ENCODE results near the gene CWC27.

The CWC27 gene

GRCh38 chr5:64763948-64764503, 4.7 kb upstream of the CWC27 start:
- peaks cover 32% of the 10 kb centered on the region for H3K36me3 ChIP-seq (ENCODE audit: control insufficient read depth, low read depth, low read length)
- no peaks in the 10 kb centered on the region for H3K27me3 ChIP-seq (ENCODE audit: control insufficient read depth, insufficient read depth, low read length)
- no peak overlapping the region for H3K27ac ChIP-seq (ENCODE audit: low read length)
- no peaks in the 10 kb centered on the region for H3K9me3 ChIP-seq (ENCODE audit: control insufficient read depth, low read depth, low read length)
- H3K9ac ChIP-seq (ENCODE audit: low read length), result no peak overlapping the region
- no peak overlapping the region for H3K4me3 ChIP-seq (ENCODE audit: low read length)
- peaks cover 21% of the 10 kb centered on the region for H3K4me1 ChIP-seq (ENCODE audit: control insufficient read depth, low read depth, low read length)

GRCh38 chr5:64765804-64766504, 2.8 kb upstream of the CWC27 start:
- Histone ChIP-seq H3K4me3 (ENCODE audit: low read length) (no peak overlapping the region), H3K36me3 (ENCODE audit: control insufficient read depth, low read depth, low read length) (peaks cover 27% of the 10 kb centered on the region), H3K4me1 (ENCODE audit: control insufficient read depth, low read depth, low read length) (peaks cover 14% of the 10 kb centered on the region), H3K9ac (ENCODE audit: low read length) (no peak overlapping the region), H3K27ac (ENCODE audit: low read length) (no peak overlapping the region), H3K27me3 (ENCODE audit: control insufficient read depth, insufficient read depth, low read length) (no peaks in the 10 kb centered on the region), H3K9me3 (ENCODE audit: control insufficient read depth, low read depth, low read length) (no peaks in the 10 kb centered on the region)

- Histone ChIP-seq H3K36me3 (ENCODE audit: control insufficient read depth, low read depth, low read length) (peaks cover 22% of the 10 kb centered on the region), H3K27ac (ENCODE audit: low read length) (no peak overlapping the region), H3K4me1 (ENCODE audit: control insufficient read depth, low read depth, low read length) (peaks cover 9% of the 10 kb centered on the region), H3K27me3 (ENCODE audit: control insufficient read depth, insufficient read depth, low read length) (no peaks in the 10 kb centered on the region), H3K4me3 (ENCODE audit: low read length) (peak overlapping the region; percentile 94), H3K9ac (ENCODE audit: low read length) (peak overlapping the region; percentile 99), H3K9me3 (ENCODE audit: control insufficient read depth, low read depth, low read length) (no peaks in the 10 kb centered on the region)
These were observed 1.8 kb upstream of the CWC27 start for GRCh38 chr5:64766941-64767340.

GRCh38 chr5:64767959-64768357, 772 bp upstream of the CWC27 start:
- H3K4me3 ChIP-seq (ENCODE audit: low read length), result peak overlapping the region; percentile 94
- no peaks in the 10 kb centered on the region for H3K9me3 ChIP-seq (ENCODE audit: control insufficient read depth, low read depth, low read length)
- peaks cover 9% of the 10 kb centered on the region for H3K4me1 ChIP-seq (ENCODE audit: control insufficient read depth, low read depth, low read length)
- peak overlapping the region; percentile 99 for H3K9ac ChIP-seq (ENCODE audit: low read length)
- peaks cover 22% of the 10 kb centered on the region for H3K36me3 ChIP-seq (ENCODE audit: control insufficient read depth, low read depth, low read length)
- H3K27ac ChIP-seq (ENCODE audit: low read length), result peak overlapping the region; percentile 100
- H3K27me3 ChIP-seq (ENCODE audit: control insufficient read depth, insufficient read depth, low read length), result no peaks in the 10 kb centered on the region

- peaks cover 9% of the 10 kb centered on the region for H3K4me1 ChIP-seq (ENCODE audit: control insufficient read depth, low read depth, low read length)
- H3K4me3 ChIP-seq (ENCODE audit: low read length), result peak overlapping the region; percentile 94
- no peaks in the 10 kb centered on the region for H3K9me3 ChIP-seq (ENCODE audit: control insufficient read depth, low read depth, low read length)
- peak overlapping the region; percentile 99 for H3K9ac ChIP-seq (ENCODE audit: low read length)
- no peaks in the 10 kb centered on the region for H3K27me3 ChIP-seq (ENCODE audit: control insufficient read depth, insufficient read depth, low read length)
- no peak overlapping the region for H3K27ac ChIP-seq (ENCODE audit: low read length)
- H3K36me3 ChIP-seq (ENCODE audit: control insufficient read depth, low read depth, low read length), result peaks cover 14% of the 10 kb centered on the region
These were observed 1.1 kb downstream of the CWC27 start for GRCh38 chr5:64769855-64770254.

- Histone ChIP-seq H3K9ac (ENCODE audit: low read length) (no peak overlapping the region), H3K27me3 (ENCODE audit: control insufficient read depth, insufficient read depth, low read length) (no peaks in the 10 kb centered on the region), H3K36me3 (ENCODE audit: control insufficient read depth, low read depth, low read length) (peaks cover 12% of the 10 kb centered on the region), H3K4me3 (ENCODE audit: low read length) (no peak overlapping the region), H3K9me3 (ENCODE audit: control insufficient read depth, low read depth, low read length) (no peaks in the 10 kb centered on the region), H3K4me1 (ENCODE audit: control insufficient read depth, low read depth, low read length) (peaks cover 9% of the 10 kb centered on the region), H3K27ac (ENCODE audit: low read length) (no peak overlapping the region)
These were observed 3.0 kb downstream of the CWC27 start for GRCh38 chr5:64771736-64772135.

GRCh38 chr5:64773533-64773932, 4.8 kb downstream of the CWC27 start:
- no peak overlapping the region for H3K27ac ChIP-seq (ENCODE audit: low read length)
- no peaks in the 10 kb centered on the region for H3K9me3 ChIP-seq (ENCODE audit: control insufficient read depth, low read depth, low read length)

GRCh38 chr5:64775291-64775690, 6.6 kb downstream of the CWC27 start:
- H3K9me3 ChIP-seq (ENCODE audit: control insufficient read depth, low read depth, low read length), result no peaks in the 10 kb centered on the region
- H3K4me3 ChIP-seq (ENCODE audit: low read length), result no peak overlapping the region
- peaks cover 15% of the 10 kb centered on the region for H3K36me3 ChIP-seq (ENCODE audit: control insufficient read depth, low read depth, low read length)
- H3K4me1 ChIP-seq (ENCODE audit: control insufficient read depth, low read depth, low read length), result no peaks in the 10 kb centered on the region
- no peaks in the 10 kb centered on the region for H3K27me3 ChIP-seq (ENCODE audit: control insufficient read depth, insufficient read depth, low read length)
- no peak overlapping the region for H3K27ac ChIP-seq (ENCODE audit: low read length)
- no peak overlapping the region for H3K9ac ChIP-seq (ENCODE audit: low read length)

More at GRCh38 chr5:64773533-64773932, 4.8 kb downstream of the CWC27 start:
- Histone ChIP-seq H3K27me3 (ENCODE audit: control insufficient read depth, insufficient read depth, low read length) (no peaks in the 10 kb centered on the region), H3K9ac (ENCODE audit: low read length) (no peak overlapping the region), H3K36me3 (ENCODE audit: control insufficient read depth, low read depth, low read length) (peaks cover 15% of the 10 kb centered on the region), H3K4me3 (ENCODE audit: low read length) (no peak overlapping the region), H3K4me1 (ENCODE audit: control insufficient read depth, low read depth, low read length) (peaks cover 4% of the 10 kb centered on the region)

- H3K27ac ChIP-seq (ENCODE audit: low read length), result no peak overlapping the region
- peaks cover 16% of the 10 kb centered on the region for H3K36me3 ChIP-seq (ENCODE audit: control insufficient read depth, low read depth, low read length)
- H3K9me3 ChIP-seq (ENCODE audit: control insufficient read depth, low read depth, low read length), result no peaks in the 10 kb centered on the region
- no peaks in the 10 kb centered on the region for H3K27me3 ChIP-seq (ENCODE audit: control insufficient read depth, insufficient read depth, low read length)
- no peak overlapping the region for H3K9ac ChIP-seq (ENCODE audit: low read length)
- H3K4me1 ChIP-seq (ENCODE audit: control insufficient read depth, low read depth, low read length), result no peaks in the 10 kb centered on the region
- no peak overlapping the region for H3K4me3 ChIP-seq (ENCODE audit: low read length)
These were observed 15.8 kb downstream of the CWC27 start for GRCh38 chr5:64784451-64785025.

GRCh38 chr5:64786372-64786771, 17.6 kb downstream of the CWC27 start:
- H3K9me3 ChIP-seq (ENCODE audit: control insufficient read depth, low read depth, low read length), result no peaks in the 10 kb centered on the region
- no peak overlapping the region for H3K4me3 ChIP-seq (ENCODE audit: low read length)
- no peak overlapping the region for H3K9ac ChIP-seq (ENCODE audit: low read length)
- H3K27ac ChIP-seq (ENCODE audit: low read length), result no peak overlapping the region
- H3K27me3 ChIP-seq (ENCODE audit: control insufficient read depth, insufficient read depth, low read length), result no peaks in the 10 kb centered on the region
- H3K4me1 ChIP-seq (ENCODE audit: control insufficient read depth, low read depth, low read length), result no peaks in the 10 kb centered on the region
- H3K36me3 ChIP-seq (ENCODE audit: control insufficient read depth, low read depth, low read length), result peaks cover 16% of the 10 kb centered on the region

- H3K27ac ChIP-seq (ENCODE audit: low read length), result no peak overlapping the region
- H3K27me3 ChIP-seq (ENCODE audit: control insufficient read depth, insufficient read depth, low read length), result no peaks in the 10 kb centered on the region
- H3K4me3 ChIP-seq (ENCODE audit: low read length), result no peak overlapping the region
- no peaks in the 10 kb centered on the region for H3K4me1 ChIP-seq (ENCODE audit: control insufficient read depth, low read depth, low read length)
- no peak overlapping the region for H3K9ac ChIP-seq (ENCODE audit: low read length)
- H3K36me3 ChIP-seq (ENCODE audit: control insufficient read depth, low read depth, low read length), result peaks cover 16% of the 10 kb centered on the region
- H3K9me3 ChIP-seq (ENCODE audit: control insufficient read depth, low read depth, low read length), result no peaks in the 10 kb centered on the region
These were observed 19.4 kb downstream of the CWC27 start for GRCh38 chr5:64788156-64788555.

GRCh38 chr5:64789457-64789856, 20.7 kb downstream of the CWC27 start:
- H3K36me3 ChIP-seq (ENCODE audit: control insufficient read depth, low read depth, low read length), result peaks cover 10% of the 10 kb centered on the region
- H3K27me3 ChIP-seq (ENCODE audit: control insufficient read depth, insufficient read depth, low read length), result no peaks in the 10 kb centered on the region
- no peak overlapping the region for H3K4me3 ChIP-seq (ENCODE audit: low read length)
- no peaks in the 10 kb centered on the region for H3K4me1 ChIP-seq (ENCODE audit: control insufficient read depth, low read depth, low read length)
- H3K27ac ChIP-seq (ENCODE audit: low read length), result no peak overlapping the region
- H3K9me3 ChIP-seq (ENCODE audit: control insufficient read depth, low read depth, low read length), result no peaks in the 10 kb centered on the region
- no peak overlapping the region for H3K9ac ChIP-seq (ENCODE audit: low read length)
